H9 (cell line): Measurements from ENCODE around the gene CFAP299. TPM values are rescaled to one million over a fixed set of nuclear protein-coding genes. Genes with fewer than 3 reads are reported as not detected.

Source experiments
- DNase-seq: peaks from one replicate; pipeline ENCODE4 v3.0.0-alpha.2; 2017
- H2AFZ ChIP-seq: one replicate; pipeline ENCODE4 v1.6.1; 2013; ENCODE audit warnings: mild to moderate bottlenecking, low read length, control low read depth, moderate library complexity
- H2AK5ac ChIP-seq: 2 replicates; pipeline ENCODE4 v1.6.1; 2013; ENCODE audit warnings: low read length, control low read depth, mixed read lengths; ENCODE audit not compliant: insufficient read length
- H2BK120ac ChIP-seq: one replicate; pipeline ENCODE4 v1.6.1; 2013; ENCODE audit warnings: low read depth, mild to moderate bottlenecking, low read length, control low read depth, inconsistent platforms; ENCODE audit not compliant: poor library complexity, severe bottlenecking
- H2BK12ac ChIP-seq: 2 replicates; pipeline ENCODE4 v1.6.1; 2013; ENCODE audit warnings: low read length, control low read depth, mixed read lengths, low read depth; ENCODE audit not compliant: insufficient read length
- H2BK15ac ChIP-seq: 2 replicates; pipeline ENCODE4 v1.6.1; 2013; ENCODE audit warnings: low read depth, low read length, control low read depth
- H2BK20ac ChIP-seq: one replicate; pipeline ENCODE4 v1.6.1; 2013; ENCODE audit warnings: low read depth, mild to moderate bottlenecking, low read length, control low read depth, inconsistent platforms; ENCODE audit not compliant: poor library complexity, severe bottlenecking
- H2BK5ac ChIP-seq: 2 replicates; pipeline ENCODE4 v1.6.1; 2013; ENCODE audit warnings: low read length, control low read depth, mixed read lengths; ENCODE audit not compliant: insufficient read length
- H3K14ac ChIP-seq: 2 replicates; pipeline ENCODE4 v1.6.1; 2013; ENCODE audit warnings: low read length, control low read depth; ENCODE audit not compliant: insufficient read depth
- H3K18ac ChIP-seq: 2 replicates; pipeline ENCODE4 v1.6.1; 2013; ENCODE audit warnings: low read depth, mild to moderate bottlenecking, mixed read lengths, low read length, control low read depth; ENCODE audit not compliant: insufficient read length
- H3K23ac ChIP-seq: 2 replicates; pipeline ENCODE4 v1.6.1; 2013; ENCODE audit warnings: low read length, control low read depth, mixed read lengths, low read depth; ENCODE audit not compliant: insufficient read length
- H3K23me2 ChIP-seq: 2 replicates; pipeline ENCODE4 v1.6.1; 2013; ENCODE audit warnings: low read depth, mild to moderate bottlenecking, mixed read lengths, low read length, control low read depth; ENCODE audit not compliant: insufficient read length, poor library complexity, severe bottlenecking
- H3K27ac ChIP-seq: 2 replicates; pipeline ENCODE4 v1.5.1; 2013; ENCODE audit warnings: low read length, control low read depth, mixed read lengths, low read depth; ENCODE audit not compliant: insufficient read length
- H3K27me3 ChIP-seq: 2 replicates; pipeline ENCODE4 v1.6.1; 2013; ENCODE audit warnings: low read length, control low read depth, inconsistent platforms; ENCODE audit not compliant: insufficient read depth
- H3K4ac ChIP-seq: 2 replicates; pipeline ENCODE4 v1.6.1; 2013; ENCODE audit warnings: low read depth, mild to moderate bottlenecking, control low read depth, inconsistent platforms, low read length, moderate library complexity
- H3K4me1 ChIP-seq: 2 replicates; pipeline ENCODE4 v1.6.1; 2013; ENCODE audit warnings: low read length, control low read depth, inconsistent platforms; ENCODE audit not compliant: insufficient read depth
- H3K4me2 ChIP-seq: 2 replicates; pipeline ENCODE4 v1.6.1; 2013; ENCODE audit warnings: low read length, control low read depth, mixed read lengths; ENCODE audit not compliant: insufficient read length, insufficient read depth
- H3K56ac ChIP-seq: 2 replicates; pipeline ENCODE4 v1.6.1; 2013; ENCODE audit warnings: low read depth, mild to moderate bottlenecking, mixed read lengths, low read length, control low read depth; ENCODE audit not compliant: insufficient read length
- H3K79me1 ChIP-seq: 2 replicates; pipeline ENCODE4 v1.6.1; 2013; ENCODE audit warnings: low read depth, mild to moderate bottlenecking, moderate library complexity, low read length, control low read depth, inconsistent platforms; ENCODE audit not compliant: insufficient read depth, poor library complexity, severe bottlenecking
- H3K79me2 ChIP-seq: 2 replicates; pipeline ENCODE4 v1.6.1; 2013; ENCODE audit warnings: low read length, control low read depth, inconsistent platforms; ENCODE audit not compliant: insufficient read depth
- H3K9ac ChIP-seq: 2 replicates; pipeline ENCODE4 v1.6.1; 2013; ENCODE audit warnings: low read length, control low read depth, mixed read lengths; ENCODE audit not compliant: insufficient read length; ENCODE audit errors: extremely low read depth
- H3K9me3 ChIP-seq: one replicate; pipeline ENCODE4 v1.6.1; 2013; ENCODE audit warnings: low read depth, low read length, inconsistent platforms; ENCODE audit not compliant: control insufficient read depth
- H3T11ph ChIP-seq: one replicate; pipeline ENCODE4 v1.6.1; 2013; ENCODE audit warnings: mild to moderate bottlenecking, low read length, control low read depth, inconsistent platforms
- H4K20me1 ChIP-seq: one replicate; pipeline ENCODE4 v1.6.1; 2013; ENCODE audit not compliant: control insufficient read depth, insufficient read length, insufficient read depth
- H4K5ac ChIP-seq: 2 replicates; pipeline ENCODE4 v1.6.1; 2013; ENCODE audit warnings: low read depth, mild to moderate bottlenecking, mixed read lengths, low read length, control low read depth; ENCODE audit not compliant: insufficient read length
- H4K8ac ChIP-seq: replicated peaks from 2 replicates; pipeline ENCODE4 v1.6.1; 2013; ENCODE audit warnings: low read length, control low read depth, mixed read lengths, low read depth; ENCODE audit not compliant: insufficient read length
- H4K91ac ChIP-seq: 2 replicates; pipeline ENCODE4 v1.6.1; 2013; ENCODE audit warnings: low read depth, mild to moderate bottlenecking, moderate library complexity, mixed read lengths, low read length, control low read depth; ENCODE audit not compliant: insufficient read length
- H3K27ac Mint-ChIP-seq, 3 experiments: 2 replicates in 2 of 3; 3 replicates in 1 of 3; pipeline ENCODE4 v1.8.0; 2020 to 2021; ENCODE audit warnings: mixed read lengths in 3 of 3, mild to moderate bottlenecking in 1 of 3, moderate library complexity in 1 of 3
- H3K27me3 Mint-ChIP-seq: 2 replicates; pipeline ENCODE4 v1.8.0; 2021; ENCODE audit warnings: low read depth, mild to moderate bottlenecking, moderate library complexity, mixed read lengths
- H3K36me3 Mint-ChIP-seq, 3 experiments: 2 replicates in 2 of 3; 3 replicates in 1 of 3; pipeline ENCODE4 v1.8.0; 2020 to 2021; ENCODE audit warnings: low read depth in 3 of 3, mixed read lengths in 3 of 3; ENCODE audit not compliant: insufficient read depth in 1 of 3
- H3K4me1 Mint-ChIP-seq, 2 experiments: 2 replicates each; pipeline ENCODE4 v1.8.0; 2020; ENCODE audit warnings: mixed read lengths in 2 of 2
- H3K4me3 Mint-ChIP-seq, 2 experiments: 2 replicates in 1 of 2; 3 replicates in 1 of 2; pipeline ENCODE4 v1.8.0; 2020 to 2021; ENCODE audit warnings: mild to moderate bottlenecking in 2 of 2, mixed read lengths in 2 of 2, moderate library complexity in 1 of 2
- H3K9me3 Mint-ChIP-seq, 2 experiments: 2 replicates in 1 of 2; 3 replicates in 1 of 2; pipeline ENCODE4 v1.8.0; 2020; ENCODE audit warnings: mild to moderate bottlenecking in 2 of 2, mixed read lengths in 2 of 2, moderate library complexity in 1 of 2
- CTCF ChIP-seq: fragments of 200-600 bp; sonication (generic); conservative IDR thresholded peaks from 3 replicates; pipeline ENCODE4 v1.8.0; 2021; ENCODE audit warnings: antibody characterized with exemption, mild to moderate bottlenecking
- WGBS: extraction: QIAGEN DNeasy Blood & Tissue Kit; methylation state at CpG from one replicate; pipeline ENCODE4 v1.1.7; 2013; ENCODE audit warnings: missing lambda C conversion rate, low lambda C conversion rate, mixed read lengths; ENCODE audit not compliant: insufficient read length; ENCODE audit errors: extremely low coverage; 5-methylcytosine and 5-hydroxymethylcytosine counted together
- total RNA-seq: library from RNA; stranded (reverse); gene quantifications from 2 replicates; pipeline ENCODE4 v1.2.1, GENCODE V29; 2021

Gene CFAP299
- total RNA-seq, 1 experiment from 2014 or later = not detected

GRCh38 chr4:80711956-80712355, 376.4 kb downstream of the CFAP299 start:
- no CpG with 5 or more reads among the region's 1 CpG for WGBS

More at GRCh38 chr4:80711956-80712355, 376.4 kb downstream of the CFAP299 start:
- Mint-ChIP-seq H3K27me3 (no peaks in the 10 kb centered on the region), H3K4me1 (0 out of 4 replicates have a peak, but pooled peaks cover 0 to 5% of the 10 kb centered on the region in 2 experiments), H3K4me3 (no peak overlapping the region), H3K36me3 (no peaks in the 10 kb centered on the region), H3K27ac (no peak overlapping the region), H3K9me3 (no peaks in the 10 kb centered on the region; a peak in 1 of 5 replicates)
- H3K23me2 ChIP-seq = no peaks in the 10 kb centered on the region
- no peak overlapping the region for H2BK15ac ChIP-seq
- H4K8ac ChIP-seq = no peak overlapping the region
- H3T11ph ChIP-seq = no peak overlapping the region
- no peak overlapping the region for H3K14ac ChIP-seq
- no peak overlapping the region for H3K27ac ChIP-seq
- no peak overlapping the region for H3K9ac ChIP-seq
- no peaks in the 10 kb centered on the region for H3K9me3 ChIP-seq
- no peak overlapping the region for H2BK20ac ChIP-seq
- H2BK120ac ChIP-seq = no peak overlapping the region
- no peak overlapping the region for H3K23ac ChIP-seq
- no peak overlapping the region for H3K56ac ChIP-seq
- H4K20me1 ChIP-seq = no peaks in the 10 kb centered on the region
- no peak overlapping the region for H2AFZ ChIP-seq
- no peak overlapping the region for H3K4me2 ChIP-seq
- no peaks in the 10 kb centered on the region for H3K27me3 ChIP-seq
- no peak overlapping the region for H3K18ac ChIP-seq
- H4K91ac ChIP-seq = no peak overlapping the region
- no peak overlapping the region for H2BK5ac ChIP-seq
- H3K4ac ChIP-seq = no peak overlapping the region
- DNase-seq = no peak
- no peak overlapping the region for H2BK12ac ChIP-seq
- TF ChIP-seq CTCF = no peak
- H4K5ac ChIP-seq = no peak overlapping the region
- no peaks in the 10 kb centered on the region for H3K4me1 ChIP-seq
- H2AK5ac ChIP-seq = no peak overlapping the region
- no peaks in the 10 kb centered on the region for H3K79me1 ChIP-seq
- H3K79me2 ChIP-seq = no peaks in the 10 kb centered on the region
